ENCODE measurements around the gene PFDN6. TPM values are rescaled to one million over a fixed set of nuclear protein-coding genes. Genes with fewer than 3 reads are reported as not detected.

The PFDN6 gene
- total and polyA plus RNA-seq, 2 experiments from 2014 or later = 35.1 to 72.8 TPM

DNA sequence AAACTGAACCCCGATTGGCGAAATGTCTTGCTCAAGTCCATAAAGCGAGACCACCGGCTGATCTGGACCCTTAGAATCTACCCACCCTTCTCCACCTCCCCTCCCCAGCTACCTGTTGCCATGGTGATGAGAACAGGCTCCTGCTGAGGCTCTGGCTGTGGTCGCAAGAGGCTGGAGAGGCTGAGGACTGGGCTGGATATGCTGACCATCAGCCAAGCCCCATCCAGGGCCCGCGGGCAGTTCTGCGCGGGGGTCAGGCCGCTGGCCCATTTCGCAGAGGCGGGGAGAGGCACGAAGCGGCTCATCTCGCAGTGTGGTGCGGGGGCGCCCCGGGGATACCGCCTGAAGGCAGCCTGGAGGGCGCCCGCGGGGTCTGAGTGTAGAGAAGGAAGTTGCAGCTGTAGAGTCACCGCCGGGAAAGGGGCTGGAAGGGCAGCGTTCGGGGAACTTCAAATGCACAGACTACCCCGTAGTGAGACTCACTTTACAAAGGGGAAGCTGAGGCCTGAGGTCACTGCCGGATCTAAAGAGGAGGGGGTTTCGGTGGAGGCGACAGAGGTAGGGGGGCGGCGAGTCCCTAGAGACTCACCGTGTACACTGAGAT is 23.8 kb downstream of the PFDN6 start:
- H3K36me3 ChIP-seq = no peaks in the 10 kb centered on the region
- no peaks in the 10 kb centered on the region for H3K9me3 ChIP-seq (ENCODE audit: low read depth)
- peak overlapping the region; percentile 49 for H3K4me3 ChIP-seq
- H3K4me1 ChIP-seq (ENCODE audit: low read depth) = peaks cover 4% of the 10 kb centered on the region
- no peak overlapping the region for H3K27ac ChIP-seq
- peak in 1 of 2 donors; percentile 29 for DNase-seq (ENCODE audit: low read depth in 1 of 2, low spot score in 1 of 2)
- H3K27me3 ChIP-seq = no peaks in the 10 kb centered on the region
- TF ChIP-seq, protein P1, sequence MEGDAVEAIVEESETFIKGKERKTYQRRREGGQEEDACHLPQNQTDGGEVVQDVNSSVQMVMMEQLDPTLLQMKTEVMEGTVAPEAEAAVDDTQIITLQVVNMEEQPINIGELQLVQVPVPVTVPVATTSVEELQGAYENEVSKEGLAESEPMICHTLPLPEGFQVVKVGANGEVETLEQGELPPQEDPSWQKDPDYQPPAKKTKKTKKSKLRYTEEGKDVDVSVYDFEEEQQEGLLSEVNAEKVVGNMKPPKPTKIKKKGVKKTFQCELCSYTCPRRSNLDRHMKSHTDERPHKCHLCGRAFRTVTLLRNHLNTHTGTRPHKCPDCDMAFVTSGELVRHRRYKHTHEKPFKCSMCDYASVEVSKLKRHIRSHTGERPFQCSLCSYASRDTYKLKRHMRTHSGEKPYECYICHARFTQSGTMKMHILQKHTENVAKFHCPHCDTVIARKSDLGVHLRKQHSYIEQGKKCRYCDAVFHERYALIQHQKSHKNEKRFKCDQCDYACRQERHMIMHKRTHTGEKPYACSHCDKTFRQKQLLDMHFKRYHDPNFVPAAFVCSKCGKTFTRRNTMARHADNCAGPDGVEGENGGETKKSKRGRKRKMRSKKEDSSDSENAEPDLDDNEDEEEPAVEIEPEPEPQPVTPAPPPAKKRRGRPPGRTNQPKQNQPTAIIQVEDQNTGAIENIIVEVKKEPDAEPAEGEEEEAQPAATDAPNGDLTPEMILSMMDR (IDR thresholded peaks at IDR 0.05; ENCODE audit: low read depth, low read length) = no peak

DNA sequence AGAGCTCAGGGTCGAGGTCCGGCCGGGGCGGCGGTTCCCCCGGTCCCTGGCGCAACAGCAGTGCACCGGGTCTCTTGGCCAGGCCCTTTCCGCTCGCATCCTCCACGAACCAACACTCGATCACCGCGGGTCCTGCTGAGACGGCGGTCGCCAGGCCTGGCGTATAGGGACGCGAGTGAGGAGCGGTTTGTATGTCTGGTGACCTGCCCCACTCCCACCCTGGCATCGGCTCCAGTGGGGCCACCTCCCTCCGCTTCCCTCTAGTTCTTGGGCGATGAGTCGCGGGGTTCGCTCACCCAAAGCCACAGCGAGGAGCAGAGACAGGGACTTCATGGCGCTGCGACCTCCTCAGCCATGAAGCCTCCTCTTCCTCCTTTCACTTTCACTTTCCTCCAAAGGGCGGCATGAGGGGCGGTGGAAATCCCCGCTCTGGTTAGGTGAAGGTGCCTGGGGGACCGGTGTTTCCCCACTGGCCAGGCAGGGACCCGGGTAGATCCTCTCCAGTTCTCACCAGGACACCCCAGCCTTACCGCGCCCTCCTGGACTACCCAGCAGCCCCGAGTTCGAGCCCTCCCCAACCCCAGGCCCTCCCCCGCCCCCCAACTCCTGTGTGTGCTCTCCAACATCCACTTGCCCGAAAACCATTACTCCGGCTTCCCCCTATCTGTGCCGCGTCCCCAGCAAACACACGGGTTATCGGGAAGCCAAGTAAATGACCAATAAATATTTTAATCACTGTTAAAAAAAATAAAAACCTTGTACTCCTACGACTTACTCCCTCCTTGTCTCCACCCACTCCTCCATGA is 24.5 kb downstream of the PFDN6 start, which contains the start of gene TAPBP:
Gene TAPBP (minus strand): TSS at position 370 of the 806 bp plus-strand sequence. CDS start 37 bp downstream, at position 333.
- no peak within 1 kb of the TSS for H3K27ac ChIP-seq
- no peaks in the 10 kb centered on the region for H3K9me3 ChIP-seq (ENCODE audit: low read depth)

DNA sequence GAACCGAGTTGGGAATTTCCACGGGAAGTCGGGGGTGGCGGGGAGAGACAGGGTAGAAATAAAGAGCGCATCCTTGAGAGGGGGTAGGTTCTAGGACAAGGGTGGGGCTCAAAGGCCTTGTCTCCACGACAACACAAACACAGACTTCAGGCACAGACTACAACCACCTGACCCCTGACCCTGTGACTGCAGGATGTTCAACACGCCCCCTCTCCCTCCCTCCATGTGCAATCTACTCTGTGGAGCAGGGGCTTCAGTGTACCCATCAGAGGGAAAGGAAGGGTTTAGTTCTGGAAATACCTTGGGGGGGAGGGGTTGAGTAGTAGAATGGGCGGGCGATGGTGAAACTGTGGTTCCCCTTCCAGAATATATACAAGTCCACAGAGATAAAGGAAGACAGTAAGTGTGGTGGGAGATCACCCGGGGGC is 25.1 kb downstream of the PFDN6 start:
- TF ChIP-seq, protein P1 (IDR thresholded peaks at IDR 0.05; ENCODE audit: low read depth, low read length) = no peak
- peak in 1 of 2 donors; percentile 80 for DNase-seq (ENCODE audit: low read depth in 1 of 2, low spot score in 1 of 2)

More for the DNA sequence above, 24.5 kb downstream of the PFDN6 start, which contains the start of gene TAPBP:
- DNase-seq (ENCODE audit: low read depth in 1 of 2, low spot score in 1 of 2) = peak; percentile 56 to 59
- peaks cover 5% of the 10 kb centered on the region for H3K36me3 ChIP-seq
- H3K4me1 ChIP-seq (ENCODE audit: low read depth) = peaks cover 8% of the 10 kb centered on the region
- H3K27me3 ChIP-seq = no peaks in the 10 kb centered on the region
- peak within 1 kb of the TSS; percentile 49 for H3K4me3 ChIP-seq
- TF ChIP-seq, protein P1 (IDR thresholded peaks at IDR 0.05; ENCODE audit: low read depth, low read length) = no peak

DNA sequence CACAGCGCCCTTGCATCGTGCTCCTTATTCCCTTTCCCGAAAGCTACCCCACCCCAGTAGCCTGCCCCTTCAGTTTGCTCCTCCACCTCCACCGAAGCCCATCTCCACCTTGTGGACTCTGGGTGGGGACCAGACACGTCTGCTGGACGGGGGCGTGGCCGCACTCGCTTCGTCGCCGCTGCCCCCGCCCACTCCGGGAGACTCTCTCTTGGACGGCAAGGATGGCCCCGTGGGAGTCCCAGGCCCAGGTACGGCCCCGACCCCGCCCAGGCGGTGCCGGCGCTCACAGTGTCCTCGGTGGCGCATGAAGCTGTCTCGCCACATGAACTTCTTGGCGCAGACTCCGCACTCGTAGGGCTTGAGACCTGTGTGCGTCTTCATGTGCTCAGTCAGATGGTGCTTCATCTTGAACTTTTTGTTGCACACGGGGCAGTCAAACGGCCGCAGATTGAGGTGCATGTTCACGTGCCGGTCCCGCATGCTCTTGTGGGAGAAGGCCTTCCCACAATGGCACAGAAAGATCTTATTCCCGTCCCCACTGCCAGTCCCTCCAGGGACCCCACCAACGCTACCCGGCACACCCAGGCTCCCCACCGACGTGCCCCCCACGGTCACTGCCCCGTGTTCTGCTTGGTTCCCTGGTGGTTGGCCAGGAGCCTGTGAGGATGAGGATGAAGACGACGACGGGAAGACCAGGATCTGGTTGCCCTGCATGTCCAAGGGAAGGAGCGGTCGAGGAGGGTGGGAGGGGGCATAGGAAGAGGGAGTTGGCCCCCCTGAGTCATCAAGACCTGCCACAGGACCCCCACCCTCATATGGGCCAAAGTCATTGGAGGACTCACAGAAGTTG is 25.8 kb downstream of the PFDN6 start:
- no peak overlapping the region for H3K27ac ChIP-seq
- H3K4me3 ChIP-seq = no peak overlapping the region
- peaks cover 12% of the 10 kb centered on the region for H3K36me3 ChIP-seq
- peaks cover 8% of the 10 kb centered on the region for H3K4me1 ChIP-seq (ENCODE audit: low read depth)
- H3K27me3 ChIP-seq = no peaks in the 10 kb centered on the region
- TF ChIP-seq, protein P1 (IDR thresholded peaks at IDR 0.05; ENCODE audit: low read depth, low read length) = no peak
- DNase-seq (ENCODE audit: low read depth in 1 of 2, low spot score in 1 of 2) = peak in 1 of 2 donors; percentile 20
- no peaks in the 10 kb centered on the region for H3K9me3 ChIP-seq (ENCODE audit: low read depth)

More for the DNA sequence above, 25.1 kb downstream of the PFDN6 start:
- Histone ChIP-seq H3K36me3 (peaks cover 11% of the 10 kb centered on the region), H3K27ac (no peak overlapping the region), H3K4me3 (peak overlapping the region; percentile 49), H3K9me3 (ENCODE audit: low read depth) (no peaks in the 10 kb centered on the region), H3K27me3 (no peaks in the 10 kb centered on the region), H3K4me1 (ENCODE audit: low read depth) (peaks cover 8% of the 10 kb centered on the region)

All from cardiac muscle cell (in vitro differentiated cells and primary cell).